NCI-H1092 (cell line): Measurements from ENCODE around the gene BZW1.
"Not testable (repeated sequence)": the region's sequence is repeated elsewhere in the genome, so short reads cannot be mapped to it uniquely, and the experiment has no call there.

Experiments used
- DNase-seq: peaks from one replicate; lab custom pipeline; 2025; lab: John Stamatoyannopoulos, UW

BZW1 gene

GRCh38 chr2:200791905-200792304 lies 19.8 kb upstream of the BZW1 start:
- no peak for DNase-seq

- DNase-seq, result no peak
Observed at GRCh38 chr2:200794143-200794542, 17.6 kb upstream of the BZW1 start.

GRCh38 chr2:200795028-200795440 lies 16.7 kb upstream of the BZW1 start:
- no peak for DNase-seq

- no peak for DNase-seq
Observed at GRCh38 chr2:200796561-200796960, 15.1 kb upstream of the BZW1 start.

- no peak for DNase-seq
Observed at GRCh38 chr2:200797242-200797770, 14.4 kb upstream of the BZW1 start.

- DNase-seq, result no peak
Observed at GRCh38 chr2:200798514-200798913, 13.2 kb upstream of the BZW1 start.

- no peak for DNase-seq
Observed at GRCh38 chr2:200800458-200800857, 11.3 kb upstream of the BZW1 start.

GRCh38 chr2:200801431-200801830 lies 10.3 kb upstream of the BZW1 start:
- DNase-seq, result not testable (repeated sequence)

- DNase-seq, result no peak
Observed at GRCh38 chr2:200809506-200810251, 2.0 kb upstream of the BZW1 start.

- no peak for DNase-seq
Observed at GRCh38 chr2:200810252-200810997, 1.3 kb upstream of the BZW1 start.

GRCh38 chr2:200810998-200811332 lies 745 bp upstream of the BZW1 start:
- no peak for DNase-seq

GRCh38 chr2:200812122-200813022 lies 662 bp downstream of the BZW1 start:
- no peak for DNase-seq

GRCh38 chr2:200814276-200814815 lies 2.6 kb downstream of the BZW1 start:
- DNase-seq, result no peak

- no peak for DNase-seq
Observed at GRCh38 chr2:200814917-200815316, 3.2 kb downstream of the BZW1 start.

GRCh38 chr2:200818732-200819131 lies 7.0 kb downstream of the BZW1 start:
- not testable (repeated sequence) for DNase-seq

GRCh38 chr2:200820573-200821234 lies 9.0 kb downstream of the BZW1 start:
- DNase-seq, result no peak

GRCh38 chr2:200821686-200822245 lies 10.1 kb downstream of the BZW1 start:
- no peak for DNase-seq

GRCh38 chr2:200828104-200828503 lies 16.4 kb downstream of the BZW1 start:
- no peak for DNase-seq

GRCh38 chr2:200828572-200829257 lies 17.0 kb downstream of the BZW1 start:
- no peak for DNase-seq

GRCh38 chr2:200829258-200829655 lies 17.5 kb downstream of the BZW1 start:
- no peak for DNase-seq

- DNase-seq, result no peak
Observed at GRCh38 chr2:200834701-200835100, 23.0 kb downstream of the BZW1 start.
